Thyroid gland (tissue), 4 donors: ENCODE data around the gene LCNL1.

Experiments used
- CTCF ChIP-seq, 6 experiments: fragments of 200-600 bp in 3 of 6; fragments of 450-650 bp in 3 of 6; sonication (generic) in 3 of 6; IDR thresholded peaks; one replicate each; pipeline ENCODE4 v1.5.1; 2016 to 2019; ENCODE audit warnings: antibody characterized with exemption in 6 of 6, mild to moderate bottlenecking in 2 of 6, inconsistent platforms in 1 of 6, moderate library complexity in 1 of 6
- POLR2A ChIP-seq, 2 donors: fragments of 450-650 bp; IDR thresholded peaks; one replicate each; pipeline ENCODE4 v1.6.1; 2017; ENCODE audit warnings: antibody characterized with exemption in 2 of 2, mild to moderate bottlenecking in 2 of 2, moderate library complexity in 1 of 2

GRCh38 chr9:137000177-137000930 lies 17.6 kb downstream of the LCNL1 start:
- TF ChIP-seq CTCF (IDR thresholded peaks at IDR 0.05) (no peak), POLR2A (IDR thresholded peaks at IDR 0.05) (no peak)
